GM23338 (cell line): Measurements from ENCODE around the gene CD300E. TPM values are rescaled to one million over a fixed set of nuclear protein-coding genes. Genes with fewer than 3 reads are reported as not detected.

Experiments
- ATAC-seq: fragments of 200-7000 bp; cut with Tn5 transposase; 3 replicates; pipeline ENCODE4 v1.9.1; 2020
- DNase-seq: peaks from one replicate; pipeline ENCODE4 v3.0.0-alpha.2; 2015; ENCODE audit warnings: low spot score
- H2AFZ ChIP-seq: fragments of 200-600 bp; sonication (generic); 2 replicates; pipeline ENCODE4 v1.8.0; 2016; ENCODE audit warnings: antibody characterized with exemption, mild to moderate bottlenecking, moderate library complexity
- H3F3A ChIP-seq: fragments of 200-600 bp; sonication (generic); replicated peaks from 2 replicates; pipeline ENCODE4 v1.8.0; 2017; ENCODE audit warnings: antibody characterized with exemption, mixed run types, low read depth
- H3K27ac ChIP-seq: fragments of 200-600 bp; sonication (generic); 2 replicates; pipeline ENCODE4 v1.6.1; 2016; ENCODE audit warnings: low read depth
- H3K27me3 ChIP-seq: fragments of 200-600 bp; sonication (generic); 2 replicates; pipeline ENCODE4 v1.8.0; 2016; ENCODE audit warnings: mild to moderate bottlenecking, mixed run types, moderate library complexity; ENCODE audit not compliant: insufficient read depth
- H3K36me3 ChIP-seq: fragments of 200-600 bp; sonication (generic); 2 replicates; pipeline ENCODE4 v1.8.0; 2016; ENCODE audit warnings: mild to moderate bottlenecking; ENCODE audit not compliant: insufficient read depth
- H3K4me1 ChIP-seq: fragments of 200-600 bp; sonication (generic); 2 replicates; pipeline ENCODE4 v1.8.0; 2016; ENCODE audit warnings: mild to moderate bottlenecking, moderate library complexity; ENCODE audit not compliant: insufficient read depth
- H3K4me2 ChIP-seq: fragments of 200-600 bp; sonication (generic); 2 replicates; pipeline ENCODE4 v1.7.1; 2017; ENCODE audit warnings: mixed run types
- H3K4me3 ChIP-seq: fragments of 200-600 bp; sonication (generic); 2 replicates; pipeline ENCODE4 v1.6.1; 2016; ENCODE audit warnings: mixed run types
- H3K79me2 ChIP-seq: fragments of 200-600 bp; sonication (generic); replicated peaks from 2 replicates; pipeline ENCODE4 v1.8.0; 2017; ENCODE audit warnings: mild to moderate bottlenecking; ENCODE audit not compliant: insufficient read depth
- H3K9me2 ChIP-seq: fragments of 200-600 bp; sonication (generic); 2 replicates; pipeline ENCODE4 v1.8.0; 2017; ENCODE audit not compliant: insufficient read depth
- H4K20me1 ChIP-seq: fragments of 200-600 bp; sonication (generic); replicated peaks from 2 replicates; pipeline ENCODE4 v1.8.0; 2017; ENCODE audit warnings: mild to moderate bottlenecking; ENCODE audit not compliant: insufficient read depth
- H3K27ac Mint-ChIP-seq: 2 replicates; pipeline ENCODE4 v1.8.0; 2020; ENCODE audit warnings: inconsistent platforms, mild to moderate bottlenecking, moderate library complexity, mixed read lengths
- H3K27me3 Mint-ChIP-seq: 3 replicates; pipeline ENCODE4 v1.8.0; 2022; ENCODE audit warnings: low read depth, mild to moderate bottlenecking, moderate library complexity, mixed read lengths, inconsistent platforms; ENCODE audit not compliant: insufficient read depth, poor library complexity
- H3K36me3 Mint-ChIP-seq: 3 replicates; pipeline ENCODE4 v1.8.0; 2021; ENCODE audit warnings: low read depth, mild to moderate bottlenecking, inconsistent platforms, moderate library complexity, mixed read lengths
- H3K4me1 Mint-ChIP-seq: 3 replicates; pipeline ENCODE4 v1.8.0; 2020; ENCODE audit warnings: mild to moderate bottlenecking, inconsistent platforms, mixed read lengths
- H3K4me3 Mint-ChIP-seq: 3 replicates; pipeline ENCODE4 v1.8.0; 2021; ENCODE audit warnings: moderate library complexity, mild to moderate bottlenecking, inconsistent platforms, mixed read lengths
- H3K9me3 Mint-ChIP-seq: 3 replicates; pipeline ENCODE4 v1.8.0; 2020; ENCODE audit warnings: moderate library complexity, mild to moderate bottlenecking, inconsistent platforms, mixed read lengths
- CTCF ChIP-seq, 2 experiments: fragments of 200-600 bp in 1 of 2; sonication (generic) in 1 of 2; conservative IDR thresholded peaks; 2 replicates each; pipeline versions ENCODE4 v1.5.1 to v1.6.1; 2016 to 2017; ENCODE audit warnings: antibody characterized with exemption in 2 of 2, low read depth in 2 of 2, mild to moderate bottlenecking in 2 of 2, moderate library complexity in 1 of 2
- EZH2 ChIP-seq: fragments of 200-600 bp; sonication (generic); IDR thresholded peaks from one replicate; pipeline ENCODE4 v1.8.0; 2017; ENCODE audit warnings: antibody characterized with exemption, mild to moderate bottlenecking, low read depth; ENCODE audit not compliant: unreplicated experiment
- JUNB ChIP-seq: IDR thresholded peaks from one replicate; pipeline ENCODE4 v1.6.1; 2016; ENCODE audit warnings: antibody characterized with exemption; ENCODE audit not compliant: unreplicated experiment
- NANOG ChIP-seq: IDR thresholded peaks from 2 replicates; pipeline ENCODE4 v1.6.1; 2016; ENCODE audit warnings: antibody characterized with exemption, borderline replicate concordance
- STAT1 ChIP-seq: IDR thresholded peaks from one replicate; pipeline ENCODE4 v1.6.1; 2016; ENCODE audit warnings: antibody characterized with exemption; ENCODE audit not compliant: unreplicated experiment
- ZNF114 ChIP-seq: fragments of 250-450 bp; sonication (Bioruptor Pico); IDR thresholded peaks from 2 replicates; pipeline ENCODE4 v1.5.0; 2020; ENCODE audit warnings: mild to moderate bottlenecking, moderate library complexity
- ZNF462 ChIP-seq: fragments of 250-450 bp; sonication (Bioruptor Pico); IDR thresholded peaks from 2 replicates; pipeline ENCODE4 v1.5.0; 2020; ENCODE audit warnings: mild to moderate bottlenecking, moderate library complexity
- polyA plus RNA-seq: library from polyadenylated mRNA; unstranded; fragments of >200 nt; fragmentation: Nextera tagmentation; extraction: Ambion mirVana; gene quantifications from 2 replicates; pipeline ENCODE4 v1.2.1, GENCODE V29; 2016
- total RNA-seq: library from RNA; depleted of rRNA; stranded (reverse); fragments of >200 nt; shearing (Covaris generic); gene quantifications from 2 replicates; pipeline ENCODE4 v1.2.3, GENCODE V29; 2014

The CD300E gene
- total and polyA plus RNA-seq, 2 experiments from 2014 or later, result not detected

- TF ChIP-seq ZNF462, result no peak
These were observed 19.3 kb downstream of the CD300E start (continued) for GRCh38 chr17:74604200-74604599.

GRCh38 chr17:74603746-74604145, 19.8 kb downstream of the CD300E start:
- no peaks in the 10 kb centered on the region for H3K36me3 ChIP-seq
- no peaks in the 10 kb centered on the region for H4K20me1 ChIP-seq
- Mint-ChIP-seq H3K9me3 (no peaks in the 10 kb centered on the region), H3K4me1 (peaks cover 3% of the 10 kb centered on the region; the same call in 2 of the 3 replicates), H3K4me3 (no peak overlapping the region), H3K27me3 (peaks cover 6% of the 10 kb centered on the region), H3K36me3 (no peaks in the 10 kb centered on the region), H3K27ac (no peak overlapping the region)
- H3F3A ChIP-seq, result no peaks in the 10 kb centered on the region
- H3K4me2 ChIP-seq, result no peak overlapping the region
- no peak for ATAC-seq
- no peaks in the 10 kb centered on the region for H3K4me1 ChIP-seq
- H3K27me3 ChIP-seq, result no peaks in the 10 kb centered on the region
- H3K79me2 ChIP-seq, result no peaks in the 10 kb centered on the region
- H3K9me2 ChIP-seq, result no peaks in the 10 kb centered on the region
- no peak for DNase-seq
- H3K4me3 ChIP-seq, result no peak overlapping the region
- no peak overlapping the region for H3K27ac ChIP-seq
- no peak overlapping the region for H2AFZ ChIP-seq
- TF ChIP-seq JUNB (no peak), ZNF462 (no peak), NANOG (no peak), ZNF114 (CRISPR knock-in tag) (no peak), EZH2 (no peak), CTCF (conservative IDR thresholded peaks at IDR 0.05; ENCODE audit: low read depth in 2 of 2) (no peak), STAT1 (no peak)
